GM18909 (cell line): Measurements from ENCODE around the gene PEMT.

Experiments used
- ATAC-seq: cut with Tn5 transposase; IDR thresholded peaks from one replicate; pipeline ENCODE4 v1.9.1; 2021; ENCODE audit warnings: mild to moderate bottlenecking; ENCODE audit not compliant: unreplicated experiment, poor library complexity

The PEMT gene

DNA sequence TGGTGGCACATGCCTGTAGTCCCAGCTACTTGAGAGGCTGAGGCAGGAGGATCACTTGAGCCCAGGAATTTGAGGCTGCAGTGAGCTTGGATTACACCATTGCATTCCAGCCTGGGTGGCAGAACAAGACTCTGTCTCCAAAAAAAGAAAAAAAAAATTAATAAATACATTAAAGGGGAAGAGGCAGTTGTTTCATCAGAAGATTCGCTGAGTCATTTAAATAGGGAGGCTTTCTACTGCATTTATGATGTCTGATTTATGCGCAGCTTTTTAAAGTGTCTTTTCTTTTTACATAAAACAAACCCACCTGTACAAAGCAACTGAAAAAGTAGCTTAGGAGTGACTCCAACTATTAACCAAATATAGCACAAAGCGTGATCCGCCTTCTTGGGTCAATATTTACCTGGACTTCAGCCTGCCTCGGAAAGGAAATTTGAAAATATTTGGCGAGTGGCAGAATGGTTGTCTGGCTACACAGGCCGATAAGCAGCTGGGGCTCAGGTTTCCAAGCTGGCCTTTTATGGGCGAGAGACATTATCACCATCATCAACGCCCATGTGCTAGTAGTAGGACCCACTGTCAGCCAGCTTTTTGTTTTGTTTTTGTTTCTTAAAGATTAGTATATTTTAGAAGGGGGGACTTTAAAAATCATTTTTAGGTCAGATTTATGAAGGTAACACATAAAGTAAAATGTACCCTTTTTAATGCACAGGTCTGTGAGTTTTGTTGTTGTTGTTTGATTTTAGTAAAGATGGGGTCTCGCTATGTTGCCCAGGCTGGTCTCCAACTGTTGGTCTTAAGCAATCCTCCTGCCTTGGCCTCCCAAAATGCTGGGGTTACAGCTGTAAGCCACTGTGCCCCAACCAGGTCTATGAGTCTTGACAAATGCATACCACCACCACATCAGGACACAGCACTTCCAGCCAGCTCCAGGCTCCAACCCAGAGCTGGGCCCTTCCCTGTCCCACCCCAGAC, 52.8 kb downstream of the PEMT start:
- no peak for ATAC-seq

- ATAC-seq: no peak
These were observed 54.0 kb downstream of the PEMT start for GRCh38 chr17:17537311-17538099.

DNA sequence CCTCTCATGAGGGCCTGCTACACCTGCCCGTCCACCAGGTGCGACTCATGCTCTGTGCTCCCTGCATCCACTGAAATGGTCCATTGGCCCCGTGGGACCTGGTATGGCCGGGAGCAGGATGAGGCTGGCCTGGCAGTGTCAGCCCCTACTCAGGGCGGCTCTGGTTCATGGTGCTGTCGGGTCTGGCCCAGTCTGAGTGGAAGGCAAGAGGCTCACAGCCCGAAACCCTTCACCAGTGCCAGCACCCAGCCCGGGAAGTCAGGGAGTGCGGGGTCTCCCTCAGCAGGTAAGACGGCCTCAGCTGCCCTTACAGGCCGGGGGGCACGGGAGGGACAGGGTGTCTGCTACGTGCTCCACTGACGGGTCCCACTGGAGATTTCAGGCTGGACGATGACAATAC, 54.8 kb downstream of the PEMT start:
- ATAC-seq: no peak

DNA sequence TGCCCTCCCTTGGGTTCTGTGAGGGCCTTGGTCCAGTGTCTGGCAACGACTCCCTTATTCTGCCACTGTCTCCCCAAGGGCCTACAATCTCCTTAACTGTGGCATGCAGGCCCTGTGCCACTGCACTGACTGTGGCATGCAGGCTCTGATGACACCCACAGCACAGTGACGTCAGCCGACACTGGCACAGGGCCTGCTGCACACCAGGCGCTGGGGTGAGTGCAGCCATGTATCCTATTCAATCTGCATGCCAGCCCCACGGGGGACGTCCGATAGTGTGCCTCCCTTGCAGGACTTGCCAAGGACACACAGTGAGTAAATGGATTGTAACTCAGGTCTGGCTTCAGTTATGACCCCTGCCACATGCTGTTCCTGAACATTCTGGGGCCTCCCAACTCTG, 55.6 kb downstream of the PEMT start:
- no peak for ATAC-seq

DNA sequence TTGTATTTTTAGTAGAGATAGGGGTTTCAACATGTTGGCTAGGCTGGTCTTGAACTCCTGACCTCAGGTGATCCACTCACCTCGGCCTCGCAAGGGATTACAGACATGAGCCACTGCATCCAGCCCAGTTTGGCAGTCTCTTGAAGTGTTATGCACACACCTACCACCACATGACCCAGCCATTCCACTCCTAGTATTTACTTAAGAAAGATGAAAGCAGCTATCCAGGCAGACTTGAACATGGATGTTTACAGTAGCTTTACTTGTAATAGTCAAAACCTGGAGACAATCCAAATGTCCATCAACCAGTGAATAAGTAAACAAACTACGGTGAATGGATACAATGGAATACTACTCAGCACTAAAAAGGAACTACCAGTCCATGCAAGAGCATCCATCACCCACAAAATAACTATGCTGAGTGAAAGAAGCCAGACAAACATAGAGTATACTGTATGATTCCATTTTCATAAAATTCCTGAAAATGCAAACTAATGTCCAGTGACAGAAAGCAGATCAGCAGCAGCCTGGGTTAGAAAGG, 57.5 kb downstream of the PEMT start:
- no peak for ATAC-seq

DNA sequence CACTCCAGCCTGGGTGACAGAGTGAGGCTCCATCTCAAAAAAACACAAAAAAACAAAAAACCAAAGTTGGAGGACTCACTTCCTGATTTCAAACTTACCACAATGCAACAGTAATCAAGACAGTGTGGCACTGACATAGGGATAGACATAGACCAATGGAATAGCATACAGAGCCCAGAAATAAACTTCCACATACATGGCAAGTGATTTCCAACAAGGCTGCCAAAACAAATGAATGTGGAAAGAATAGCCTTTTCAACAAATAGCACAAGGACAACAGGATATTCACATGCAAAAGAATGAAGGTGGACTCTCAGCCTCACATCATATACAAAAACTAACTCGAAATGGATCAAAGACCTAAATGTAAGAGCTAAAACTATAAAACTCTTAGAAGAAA, 58.5 kb downstream of the PEMT start:
- ATAC-seq: no peak

- ATAC-seq: no peak
These were observed 60.4 kb downstream of the PEMT start for GRCh38 chr17:17531156-17531555.

DNA sequence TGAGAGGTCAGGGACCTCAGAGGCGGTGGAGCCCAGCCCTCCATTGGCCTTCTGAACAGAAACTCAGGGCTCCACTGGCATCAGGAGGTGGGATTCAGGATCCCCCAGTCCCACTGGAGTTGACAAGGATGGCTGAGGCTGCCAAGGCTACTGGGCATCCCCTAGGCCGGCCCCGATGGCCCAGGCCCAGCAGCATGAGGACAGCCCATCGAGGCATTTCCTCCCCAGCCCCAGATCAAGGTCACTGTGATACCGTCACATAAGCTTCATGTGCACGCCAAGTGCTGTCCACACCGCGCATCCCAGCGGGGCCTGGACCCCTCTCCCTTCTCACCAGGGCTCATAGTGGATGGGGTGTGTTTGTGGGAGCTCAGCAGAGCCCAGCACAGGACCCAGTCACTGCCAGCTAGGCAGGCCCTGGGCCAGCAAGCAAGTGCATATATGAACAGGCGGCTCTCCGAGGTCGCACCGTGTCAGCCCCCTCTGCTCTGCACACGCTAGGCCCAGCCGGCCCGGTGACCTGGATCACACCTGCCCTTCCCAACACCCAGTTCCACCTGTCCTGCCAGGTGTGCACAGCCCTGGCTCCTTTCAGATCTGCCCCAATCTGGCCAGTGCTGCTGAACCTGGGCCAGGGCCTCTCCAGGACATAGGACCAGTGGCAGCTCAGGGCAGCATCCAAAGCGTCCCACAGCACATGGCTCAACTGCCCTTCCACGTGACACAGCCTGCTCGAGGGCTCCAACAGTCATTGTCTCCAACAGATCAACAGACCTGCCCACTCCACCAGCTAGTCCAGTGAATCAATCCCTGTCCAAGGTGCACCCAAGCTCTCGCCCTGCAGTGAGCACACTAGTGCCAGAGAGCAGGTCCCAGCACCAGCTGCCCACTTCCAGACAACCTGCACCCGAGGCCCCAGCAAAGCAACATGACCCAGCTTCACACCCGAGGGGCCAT, 62.5 kb downstream of the PEMT start:
- no peak for ATAC-seq

DNA sequence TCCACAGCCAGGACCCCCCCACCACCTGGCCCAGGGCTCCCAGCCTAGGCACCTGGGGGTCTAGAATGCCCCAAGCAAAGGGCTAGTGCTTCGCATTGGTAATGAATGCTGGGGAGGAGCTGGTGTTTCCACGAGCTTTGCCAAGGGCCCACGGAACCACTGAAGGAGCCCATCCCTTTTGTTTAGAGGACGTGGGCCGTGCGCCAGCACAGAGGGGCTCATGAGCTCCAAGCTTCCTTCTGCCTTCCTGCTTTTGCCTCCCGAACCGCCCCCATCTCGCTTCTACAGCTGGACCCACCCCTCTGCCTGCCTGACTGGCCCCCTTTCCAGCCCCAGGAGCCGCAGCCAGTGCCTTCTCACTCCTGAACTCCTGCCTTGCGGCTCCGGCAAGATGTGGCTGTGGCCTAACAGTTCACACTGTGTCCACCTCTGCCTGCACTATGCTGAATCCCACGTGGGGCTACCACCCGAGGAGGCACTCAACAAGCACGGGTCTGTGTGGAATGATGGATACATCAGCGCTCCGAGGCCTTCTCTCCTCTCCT, 63.5 kb downstream of the PEMT start:
- ATAC-seq: no peak

DNA sequence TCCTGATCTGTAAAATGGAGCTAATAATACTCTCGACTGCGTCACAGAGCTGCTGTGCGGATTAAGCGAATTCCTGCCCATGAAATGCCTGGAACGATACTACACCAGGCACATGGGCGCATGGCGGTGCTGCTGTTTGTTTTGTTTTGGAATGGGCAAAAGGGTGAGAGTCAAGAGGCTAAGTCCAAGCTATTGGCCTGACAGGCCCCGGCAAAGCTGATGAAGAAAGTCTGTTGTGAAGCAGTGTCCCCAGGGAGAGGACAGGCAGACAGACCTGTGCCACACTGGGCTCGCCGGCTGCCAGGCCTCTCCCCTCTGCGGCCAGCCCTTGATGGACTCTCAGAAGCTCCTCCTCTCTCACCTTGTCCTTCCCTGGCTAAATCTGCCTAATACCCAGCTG, 64.0 kb downstream of the PEMT start:
- ATAC-seq: no peak

- ATAC-seq: no peak
These were observed 65.1 kb downstream of the PEMT start for GRCh38 chr17:17526369-17526768.

DNA sequence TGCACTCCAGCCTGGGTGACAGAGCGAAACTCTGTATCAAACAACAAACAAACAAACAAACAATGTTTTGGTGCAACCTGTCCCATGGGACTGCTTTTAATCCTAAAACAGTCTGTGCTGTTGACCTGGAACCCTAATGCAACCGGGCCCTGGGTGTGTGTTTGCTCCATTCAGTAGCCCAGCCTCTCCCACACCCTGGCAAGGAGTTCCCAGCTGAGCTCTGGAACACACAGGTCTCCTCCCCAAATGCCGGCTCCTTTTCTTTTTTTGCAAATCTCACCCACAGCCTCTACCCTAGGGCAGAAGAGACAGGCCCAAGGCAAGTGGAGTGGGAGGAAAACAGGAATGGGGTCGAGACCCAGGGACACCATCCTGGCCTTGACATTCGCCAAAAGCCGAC, 65.6 kb downstream of the PEMT start:
- ATAC-seq: no peak

DNA sequence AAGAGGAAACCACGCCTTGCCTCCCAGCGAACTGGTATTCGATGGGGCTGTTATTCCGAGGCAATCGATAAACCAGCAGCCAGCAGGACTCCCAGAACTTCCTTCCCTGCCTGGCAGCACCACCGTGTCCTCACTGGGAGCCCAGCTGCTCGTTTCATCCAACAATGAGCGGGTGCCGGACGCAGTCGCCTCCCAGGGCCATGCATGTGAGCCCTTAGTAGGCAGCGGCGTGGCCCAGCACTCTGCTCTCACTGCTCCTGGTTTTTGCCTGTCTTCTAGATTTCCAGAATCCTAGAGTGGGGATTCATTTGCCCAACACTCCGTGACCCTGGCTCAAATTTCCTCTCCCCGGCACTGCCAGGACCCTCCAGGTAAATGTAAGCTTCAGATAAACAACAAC, 66.2 kb downstream of the PEMT start:
- no peak for ATAC-seq

DNA sequence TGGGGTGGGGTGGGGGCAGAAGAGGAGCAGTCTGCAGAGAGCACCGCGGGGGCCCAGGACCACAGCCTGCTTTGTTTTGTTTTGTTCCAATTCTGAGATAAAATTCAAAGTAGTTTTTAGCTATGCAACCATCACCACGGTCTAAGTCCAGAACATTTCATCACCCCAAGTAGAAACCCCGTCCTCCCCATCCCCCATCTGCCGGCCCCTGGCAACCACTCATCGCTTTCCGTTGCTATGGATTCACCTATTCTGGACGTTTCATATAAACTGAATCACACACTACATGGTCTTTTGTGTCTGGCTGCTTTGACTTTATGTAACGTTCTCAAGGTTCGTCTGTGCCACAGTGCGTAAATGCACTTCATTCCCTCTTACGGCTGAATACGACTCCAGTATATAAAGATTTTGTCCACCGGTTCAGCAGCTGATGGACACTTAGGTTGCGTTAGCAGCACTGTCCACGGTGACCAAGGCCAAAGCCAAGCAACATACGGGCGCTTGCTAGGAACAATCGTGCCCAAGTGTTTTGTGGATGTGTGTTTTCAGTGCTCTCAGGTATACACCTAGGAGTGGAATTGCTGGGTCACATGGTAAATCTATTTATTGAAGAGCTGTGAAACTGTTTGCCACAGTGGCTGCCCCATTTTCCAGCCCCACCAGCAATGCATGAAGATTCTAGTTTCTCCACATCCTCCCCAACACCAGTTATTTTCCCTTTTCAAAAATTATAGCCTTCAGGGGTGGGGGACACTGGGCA, 67.6 kb downstream of the PEMT start:
- no peak for ATAC-seq

- no peak for ATAC-seq
These were observed 68.3 kb downstream of the PEMT start for GRCh38 chr17:17523001-17523730.

- no peak for ATAC-seq
These were observed 70.8 kb downstream of the PEMT start for GRCh38 chr17:17520599-17521232.

- ATAC-seq: no peak
These were observed 71.6 kb downstream of the PEMT start for GRCh38 chr17:17519886-17520285.

GRCh38 chr17:17518951-17519350, 72.6 kb downstream of the PEMT start:
- ATAC-seq: no peak
